Activated gamma-delta T cell treated with anti-CD3 and anti-CD28 coated beads, Interleukin-2, amount 50 U/mL, for 16 hours (primary cell): ENCODE data around the gene CCND3.
A peak's percentile ranks its signal among the peaks of the same experiment; 100 is the strongest.

Experiments used
- DNase-seq: peaks from one replicate; pipeline ENCODE4 v3.0.0-alpha.2; 2020; ENCODE audit warnings: low read depth

The CCND3 gene

GRCh38 chr6:41921712-41921998 is 20.0 kb downstream of the CCND3 start:
- DNase-seq = no peak

DNA sequence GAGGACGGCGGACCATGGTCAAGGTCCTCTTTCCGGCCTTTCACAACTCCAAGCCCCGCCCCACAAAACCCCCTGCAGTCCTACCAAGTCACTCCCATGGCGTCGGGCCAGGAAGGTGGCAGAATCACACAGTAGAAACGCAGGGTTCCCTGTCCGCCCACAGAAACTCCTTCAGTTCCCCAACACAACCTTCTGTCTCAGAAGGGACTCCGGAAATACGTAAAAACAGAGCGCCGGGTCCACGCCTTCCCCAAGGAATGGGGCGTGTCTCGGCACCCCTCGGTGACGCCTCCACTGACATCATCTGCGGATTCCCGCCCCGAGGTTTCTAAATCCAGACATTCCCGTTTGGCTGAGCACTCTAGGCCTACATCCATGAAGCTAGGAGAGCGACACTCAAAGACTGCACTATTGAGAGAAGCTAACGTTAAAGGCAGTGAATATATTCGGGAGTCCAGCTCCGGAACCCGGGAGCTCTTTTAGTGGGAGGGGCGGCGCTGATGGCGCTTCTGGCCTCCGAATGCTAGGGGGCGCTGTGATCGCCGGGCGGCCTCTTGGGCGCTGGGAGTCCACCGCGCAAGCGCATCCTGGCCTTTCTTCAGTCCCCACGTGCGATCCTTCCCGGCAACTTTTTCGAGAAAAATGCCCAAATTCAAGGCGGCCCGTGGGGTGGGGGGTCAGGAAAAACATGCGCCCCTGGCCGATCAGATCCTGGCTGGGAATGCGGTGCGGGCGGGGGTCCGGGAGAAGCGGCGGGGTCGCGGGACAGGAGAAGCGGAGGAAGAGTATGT is 20.5 kb downstream of the CCND3 start, which contains the start of the genes BYSL and MED20:
Gene BYSL (plus strand): TSS at position 579 of the 791 bp plus-strand sequence. CDS start 64 bp downstream, at position 643.
Gene MED20 (minus strand): TSS at position 219 of the 791 bp plus-strand sequence. CDS start 121 bp downstream, at position 98.
- peak; percentile 90 for DNase-seq

- DNase-seq = no peak
Observed at GRCh38 chr6:41917528-41917927, 24.1 kb downstream of the CCND3 start.

- no peak for DNase-seq
Observed at GRCh38 chr6:41914869-41915530, 26.6 kb downstream of the CCND3 start.

GRCh38 chr6:41914343-41914742 is 27.3 kb downstream of the CCND3 start:
- DNase-seq = no peak

- DNase-seq = no peak
Observed at GRCh38 chr6:41909727-41910126, 31.9 kb downstream of the CCND3 start.

DNA sequence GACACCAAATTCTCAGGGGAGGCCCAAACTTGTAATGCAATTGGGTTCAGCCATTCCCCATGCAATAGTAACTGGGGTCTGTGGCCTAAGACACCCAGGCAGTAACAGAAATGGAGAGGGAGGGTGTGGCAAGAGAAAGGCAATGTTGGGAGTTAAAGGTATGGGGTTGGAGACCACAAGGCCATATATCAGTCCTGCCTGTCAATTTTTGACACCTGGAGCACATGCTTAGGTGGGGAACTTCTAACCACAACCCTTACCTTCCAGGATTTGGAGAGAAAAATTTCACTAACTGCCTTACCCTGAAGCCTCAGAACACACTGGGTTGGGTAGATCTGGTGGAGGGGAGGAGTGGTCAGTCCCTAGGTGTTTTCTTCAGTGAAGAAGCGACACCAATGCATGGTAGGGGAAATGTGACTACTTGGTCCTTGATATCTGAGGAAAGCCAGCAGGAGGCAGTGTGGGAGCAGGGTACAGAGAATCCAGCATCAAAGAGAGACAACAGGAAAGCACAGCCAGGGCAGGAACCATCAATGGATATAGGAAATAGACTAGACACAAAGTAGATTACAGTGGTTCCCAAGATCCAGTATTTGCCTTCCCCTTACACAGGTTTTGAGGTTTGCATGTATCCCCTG is 39.6 kb downstream of the CCND3 start:
- peak; percentile 28 for DNase-seq

GRCh38 chr6:41900861-41901260 is 40.7 kb downstream of the CCND3 start:
- no peak for DNase-seq

GRCh38 chr6:41896281-41896680 is 45.3 kb downstream of the CCND3 start:
- no peak for DNase-seq

- peak; percentile 84 for DNase-seq
Observed at GRCh38 chr6:41895300-41896233, 46.0 kb downstream of the CCND3 start, which contains the start of gene USP49. USP49 (minus strand) TSS chr6:41895375; CDS start chr6:41806983, 88,392 bp downstream.

DNA sequence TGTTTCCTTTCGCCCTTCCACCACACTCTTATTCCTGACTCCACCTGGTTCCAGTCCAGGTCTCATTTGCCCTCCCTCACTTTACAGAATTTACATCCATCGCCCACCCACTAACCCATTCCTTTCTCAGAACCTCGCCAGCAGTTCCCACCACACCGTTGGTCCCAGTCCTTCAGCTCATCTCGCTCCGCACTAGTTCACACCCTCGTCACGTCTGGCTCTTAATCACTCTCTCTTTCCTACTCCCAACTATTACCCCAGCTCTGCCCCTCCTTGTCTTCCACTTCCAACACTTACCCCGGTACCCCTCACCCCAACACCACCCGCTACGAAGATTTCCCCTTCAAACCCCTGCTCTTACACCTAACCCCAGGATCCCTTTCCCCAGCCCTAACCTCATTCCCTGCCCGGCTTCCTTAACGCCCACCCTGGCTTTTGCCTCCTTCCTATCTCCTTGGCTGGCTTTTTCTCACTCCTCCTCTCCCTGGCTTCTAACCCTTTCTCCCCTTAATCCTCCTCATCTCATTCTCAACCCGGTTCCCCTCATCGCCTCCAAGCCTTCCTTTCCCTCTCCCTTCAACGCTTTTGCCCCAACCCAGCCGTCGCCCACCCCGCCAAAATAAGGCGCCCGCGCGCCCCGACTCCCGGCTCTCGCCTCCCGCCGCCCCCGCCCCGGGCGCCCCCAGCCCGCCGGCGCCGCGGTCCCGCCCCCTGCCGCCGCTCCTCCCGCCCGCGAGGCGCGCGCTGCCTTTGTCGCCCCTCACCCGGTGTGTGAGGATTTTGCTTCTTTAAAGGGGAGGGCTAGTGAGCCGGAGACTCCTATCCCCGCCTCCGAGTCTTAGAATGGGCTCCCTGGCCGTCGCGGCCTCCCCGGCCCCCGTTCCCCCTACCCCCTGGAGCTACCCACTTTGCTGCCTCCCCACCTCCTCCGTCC is 47.0 kb downstream of the CCND3 start:
- DNase-seq = no peak

- DNase-seq = no peak
Observed at GRCh38 chr6:41892921-41893564, 48.6 kb downstream of the CCND3 start.

DNA sequence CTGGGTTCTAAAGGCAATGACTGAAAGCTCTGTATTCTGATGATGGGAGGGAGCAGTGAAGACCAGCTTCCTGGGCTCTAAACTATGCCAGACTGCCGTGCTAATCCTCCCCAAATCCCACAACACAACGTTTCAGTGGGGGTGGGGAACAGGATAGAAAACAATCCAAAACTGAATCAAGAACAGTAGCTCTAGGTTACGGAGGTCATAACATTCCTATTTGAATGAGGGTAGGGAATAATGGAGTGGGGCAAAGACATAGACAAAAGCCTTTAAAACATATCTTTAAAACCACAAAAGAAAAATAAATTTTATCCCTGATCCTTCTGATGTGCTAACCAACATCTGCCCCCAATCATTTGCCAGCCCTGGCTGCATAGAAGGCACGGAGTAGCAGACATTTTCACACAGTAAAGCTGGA is 54.3 kb downstream of the CCND3 start:
- no peak for DNase-seq

GRCh38 chr6:41885930-41886329 is 55.7 kb downstream of the CCND3 start:
- DNase-seq = no peak

DNA sequence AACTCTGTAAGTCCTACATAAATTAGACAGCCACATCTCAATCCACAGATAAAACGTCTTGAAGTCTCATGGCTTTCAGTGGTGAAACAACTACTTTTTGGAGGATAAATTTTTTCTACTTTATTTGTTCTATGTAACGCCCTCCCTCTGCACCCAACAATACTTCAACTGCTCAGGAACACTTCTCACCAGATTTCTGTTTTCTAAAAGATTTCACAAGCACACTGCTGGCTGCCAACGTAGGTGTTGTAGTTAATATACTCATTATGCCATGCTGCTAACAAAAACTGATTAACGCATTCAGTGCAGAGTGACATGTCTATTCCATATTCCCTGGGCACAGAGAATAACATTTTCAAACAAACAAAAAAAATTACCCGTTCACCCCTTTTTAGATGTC is 56.7 kb downstream of the CCND3 start:
- no peak for DNase-seq
